OCI-M2 (cell line): ENCODE results near the gene ABCG2.

Experiments
- DNase-seq: peaks from one replicate; lab custom pipeline; 2025; ENCODE audit not compliant: unreplicated experiment; lab: John Stamatoyannopoulos, UW

The ABCG2 gene

DNA sequence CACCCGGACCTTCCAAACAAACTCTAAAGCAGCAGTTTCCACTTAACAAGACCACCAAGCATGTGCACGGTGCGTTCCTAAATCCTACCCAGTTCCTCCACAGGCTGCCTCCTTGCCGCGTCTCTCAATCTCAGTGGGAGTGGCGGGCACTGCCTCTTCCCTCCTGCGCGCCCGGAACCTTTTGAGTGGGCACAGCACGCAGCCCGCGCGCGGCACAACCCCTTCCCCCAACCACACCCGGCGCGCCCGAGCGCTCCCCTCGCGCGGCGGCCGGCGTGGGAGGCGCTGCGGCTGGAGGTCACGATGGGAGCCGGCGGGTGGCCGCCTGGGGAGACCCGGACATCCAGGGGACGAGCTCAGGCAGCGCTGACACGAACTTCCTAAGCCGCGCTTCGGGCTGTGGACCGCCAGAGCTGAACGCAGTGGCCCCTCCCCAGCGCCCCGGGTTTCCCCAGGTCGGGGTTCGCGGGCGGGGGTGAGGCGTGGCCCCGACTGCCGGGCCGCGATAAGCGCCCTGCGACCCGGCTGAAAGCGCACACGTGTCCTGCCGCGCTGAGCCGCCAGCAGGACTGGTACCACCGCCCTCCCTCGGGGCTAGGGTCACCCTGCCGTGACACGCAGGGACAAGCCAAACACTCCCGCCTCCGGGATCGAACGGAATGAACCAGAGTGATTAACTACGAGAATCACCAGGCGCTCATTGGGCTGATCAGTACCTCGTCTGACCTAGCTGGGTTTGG, at the start of gene ABCG2:
TSS of gene ABCG2 (minus strand) at position 151 of the 740 bp plus-strand sequence. CDS start 18,644 bp downstream, outside the sequence.
- DNase-seq = no peak

DNA sequence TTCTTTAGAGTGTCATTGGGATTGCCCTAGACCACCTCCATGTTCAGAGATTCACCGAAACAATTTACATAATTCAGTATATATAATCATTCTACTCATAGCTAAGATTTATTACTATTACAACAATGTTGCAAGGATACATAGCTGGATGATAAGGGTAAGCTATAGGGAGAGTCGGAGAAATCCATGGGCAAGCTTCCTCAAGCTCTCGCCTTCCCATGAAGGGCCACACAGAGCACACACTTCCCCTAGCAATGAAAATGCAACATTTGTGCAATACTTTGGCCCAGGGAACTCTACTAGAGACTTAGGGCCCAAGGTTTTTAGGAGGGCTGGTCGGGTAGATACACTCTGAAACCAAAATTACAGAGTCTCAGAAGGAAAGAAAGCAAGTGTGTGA, 49.7 kb upstream of the ABCG2 start:
- DNase-seq = no peak

DNA sequence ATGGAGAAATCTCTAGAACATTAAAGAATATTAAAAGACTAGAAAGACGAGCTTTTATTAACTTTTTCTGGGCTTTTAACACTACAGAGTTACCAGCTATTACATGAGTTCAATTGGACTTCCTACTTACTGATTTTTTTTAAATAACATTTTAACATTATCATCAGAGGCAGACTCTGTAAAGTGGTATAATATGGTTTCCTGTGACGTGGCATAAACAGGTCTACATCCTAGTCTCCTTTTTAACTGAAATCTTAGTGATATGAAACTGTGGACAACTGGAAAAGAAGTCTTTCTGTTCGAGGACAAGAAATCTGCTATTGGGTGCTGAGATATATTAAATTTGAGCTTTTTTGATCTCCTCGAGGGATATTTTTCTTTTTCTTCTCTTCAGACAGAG, 48.7 kb upstream of the ABCG2 start:
- no peak for DNase-seq

DNA sequence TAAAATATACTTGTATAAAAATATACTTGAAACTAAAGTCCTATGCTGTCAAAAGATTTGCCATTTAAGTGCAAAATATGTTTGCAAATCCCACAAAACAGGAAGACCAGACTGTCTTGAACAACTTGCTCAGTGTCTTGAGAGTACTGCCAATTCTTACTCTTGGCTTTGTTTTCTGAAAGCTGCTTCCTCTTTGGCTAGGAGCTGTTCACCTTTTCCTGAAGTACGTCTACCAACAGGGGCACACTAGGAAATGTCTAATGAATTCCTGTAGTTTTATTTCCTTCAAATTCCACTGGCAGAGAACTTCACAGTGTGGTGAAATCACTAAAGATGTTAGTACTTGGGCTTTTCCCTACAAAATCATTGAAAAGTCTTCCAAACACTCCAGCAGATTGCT, 46.4 kb upstream of the ABCG2 start:
- no peak for DNase-seq

DNA sequence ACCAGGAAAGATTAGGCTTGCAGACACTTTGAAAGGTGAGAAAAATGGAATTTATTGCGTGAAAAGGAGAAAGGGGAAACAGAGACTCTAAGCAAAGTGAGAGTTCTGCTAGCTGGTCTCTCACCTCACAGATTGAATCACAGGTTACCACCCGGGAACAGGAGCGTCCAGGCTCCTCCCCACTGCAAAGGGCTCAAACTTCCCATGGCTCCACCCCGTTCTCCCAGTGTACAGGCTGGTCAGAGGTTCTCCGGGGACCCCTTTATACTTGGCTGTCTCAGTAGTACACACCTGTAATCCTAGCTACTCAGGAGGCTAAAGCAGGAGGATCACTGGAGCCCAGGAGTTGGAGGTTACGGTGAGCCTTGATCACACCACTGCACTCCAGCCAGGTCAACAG, 44.0 kb upstream of the ABCG2 start:
- DNase-seq = no peak

DNA sequence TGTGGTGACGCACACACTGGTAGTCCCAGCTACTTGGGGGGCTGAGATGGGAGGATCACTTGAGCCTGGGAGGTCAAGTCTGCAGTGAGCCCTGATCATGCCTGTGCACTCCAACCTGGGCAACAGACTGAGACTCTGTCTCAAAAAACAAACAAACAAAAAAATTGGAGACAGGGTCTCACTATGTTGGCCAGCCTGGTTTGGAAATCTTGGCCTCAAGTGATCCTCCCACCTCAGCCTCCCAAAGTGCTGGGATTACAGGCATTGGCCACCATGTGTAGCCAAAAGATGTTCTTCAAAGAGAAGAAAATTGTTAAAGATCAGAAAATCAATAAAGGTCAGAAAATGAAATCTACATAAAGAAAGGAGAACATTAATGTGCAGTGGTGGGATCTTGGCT, 41.7 kb upstream of the ABCG2 start:
- no peak for DNase-seq

DNA sequence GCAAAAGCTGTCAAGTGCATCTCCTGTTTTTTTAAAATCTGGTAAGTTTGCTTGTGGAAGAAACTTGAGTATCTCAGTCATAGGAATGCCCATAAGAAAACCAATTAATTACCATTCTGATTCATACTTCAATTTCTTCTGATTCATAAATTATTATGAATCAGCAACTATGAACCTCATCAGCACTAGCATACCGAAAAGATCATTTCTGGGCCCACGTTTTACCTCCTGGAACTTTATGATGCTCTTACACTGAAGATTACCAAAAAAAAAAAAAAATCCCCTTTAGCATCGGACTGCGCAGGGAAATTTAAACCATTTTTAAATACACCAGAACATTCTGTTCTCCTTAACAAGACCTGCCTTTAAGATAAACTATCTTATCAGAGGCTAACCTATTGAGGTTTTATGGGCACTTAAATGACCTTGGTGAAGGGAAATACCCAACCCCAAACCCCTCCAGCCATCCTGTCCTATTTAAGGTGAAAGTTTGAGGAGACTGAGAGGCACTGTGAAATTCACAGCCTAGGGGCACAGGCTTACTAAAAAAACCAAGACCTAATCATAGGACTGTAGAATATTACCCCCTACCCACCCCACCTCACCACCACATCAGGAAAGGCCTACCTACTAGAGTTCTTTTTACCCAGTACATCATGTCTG, 38.2 kb upstream of the ABCG2 start:
- DNase-seq = no peak

DNA sequence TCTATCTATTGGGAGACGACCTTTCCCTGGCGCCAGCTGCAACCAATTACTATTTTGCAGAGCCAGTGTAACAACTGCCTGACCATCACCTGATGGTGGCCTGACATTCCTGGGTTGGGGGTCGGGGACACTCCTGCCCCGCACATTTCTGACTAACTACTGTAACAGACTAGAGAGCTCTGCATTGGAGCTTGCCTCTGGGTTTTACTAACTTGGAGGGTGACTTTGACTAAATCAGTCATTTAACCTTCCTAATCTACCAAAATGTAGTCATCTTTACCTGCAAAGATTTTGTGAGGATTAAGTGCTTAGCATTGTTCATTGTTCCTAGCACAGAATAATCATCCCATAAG, 37.5 kb upstream of the ABCG2 start:
- DNase-seq = no peak

DNA sequence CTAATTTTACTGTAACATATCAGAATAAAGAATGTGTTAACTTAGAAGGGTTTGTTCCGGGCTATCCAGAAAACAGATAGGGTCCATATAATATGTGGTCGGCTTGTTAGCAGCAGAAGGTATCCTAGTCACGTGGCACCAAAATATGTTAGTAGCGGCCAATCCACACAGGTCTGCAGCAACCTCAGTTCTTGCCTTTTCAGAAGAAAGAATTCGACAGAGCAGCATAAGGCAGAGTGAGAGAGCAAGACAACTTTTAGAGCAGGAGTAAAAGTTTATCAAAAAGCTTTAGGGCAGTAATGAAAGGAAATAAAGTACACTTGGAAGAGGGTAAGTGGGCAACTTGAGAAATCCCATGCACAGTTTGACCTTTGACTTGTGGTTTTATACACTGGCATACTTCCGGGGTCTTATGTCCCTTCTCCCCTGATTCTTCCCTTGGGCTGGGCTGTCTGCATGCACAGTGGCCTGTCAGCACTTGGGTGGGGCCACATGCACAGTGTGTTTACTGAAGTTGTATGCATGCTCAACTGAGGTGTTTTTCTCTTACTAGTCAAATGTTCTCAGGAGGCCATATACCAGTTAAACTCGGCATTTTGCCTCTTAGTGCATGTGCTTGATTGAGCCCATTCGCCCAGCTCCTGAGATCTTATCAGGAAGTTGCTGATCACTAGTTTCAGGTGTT, 37.0 kb upstream of the ABCG2 start:
- no peak for DNase-seq

DNA sequence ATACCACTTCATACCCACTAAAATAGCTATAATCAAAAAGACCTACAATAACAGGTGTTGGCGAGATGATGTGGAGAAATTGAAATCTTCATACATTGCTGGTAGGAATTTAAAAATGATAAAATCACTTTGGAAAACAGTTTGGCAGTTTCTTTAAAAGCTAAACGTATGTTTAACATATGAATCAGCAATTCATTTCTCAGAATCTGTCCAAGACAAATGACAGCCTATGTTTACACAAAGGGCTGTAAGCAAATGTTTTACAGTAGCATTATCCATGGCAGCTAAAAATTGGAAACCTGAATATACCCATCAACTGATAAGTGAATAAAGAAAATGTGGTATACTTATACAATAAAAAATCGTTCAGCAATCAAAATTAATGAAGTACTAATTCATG, 33.0 kb upstream of the ABCG2 start:
- no peak for DNase-seq

DNA sequence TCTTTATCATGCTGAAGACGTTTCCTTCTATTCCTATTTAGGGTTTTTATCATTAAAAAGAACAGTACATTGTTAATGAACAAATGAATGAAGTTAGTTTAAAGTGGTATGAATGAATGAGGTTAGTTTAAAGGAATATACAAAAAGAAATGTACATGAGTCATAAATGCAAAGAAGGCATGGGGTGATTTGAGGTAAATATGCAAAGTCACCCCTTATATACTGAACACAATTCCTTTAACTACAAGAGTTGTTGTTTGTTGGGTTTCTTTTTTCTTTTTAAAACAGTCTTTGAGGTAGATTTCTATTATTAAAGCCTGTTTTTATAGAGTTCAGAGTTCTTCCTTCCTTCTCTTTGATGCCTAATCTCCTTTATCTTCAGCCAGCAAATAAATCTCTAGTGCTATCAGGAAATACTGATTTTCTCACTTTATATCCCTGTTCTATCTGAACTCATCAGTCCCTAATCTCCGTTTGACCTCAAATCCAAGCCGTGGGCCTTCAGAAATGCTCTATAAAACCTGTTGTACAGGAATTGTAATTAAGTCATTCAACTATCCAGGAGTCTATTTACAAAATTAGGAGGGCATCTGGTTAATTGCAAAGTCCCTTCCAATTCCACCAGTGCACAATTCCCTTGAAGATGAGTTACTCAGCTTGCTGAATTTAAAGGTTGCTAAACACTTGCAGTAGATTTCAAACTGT, 31.6 kb upstream of the ABCG2 start:
- DNase-seq = no peak

DNA sequence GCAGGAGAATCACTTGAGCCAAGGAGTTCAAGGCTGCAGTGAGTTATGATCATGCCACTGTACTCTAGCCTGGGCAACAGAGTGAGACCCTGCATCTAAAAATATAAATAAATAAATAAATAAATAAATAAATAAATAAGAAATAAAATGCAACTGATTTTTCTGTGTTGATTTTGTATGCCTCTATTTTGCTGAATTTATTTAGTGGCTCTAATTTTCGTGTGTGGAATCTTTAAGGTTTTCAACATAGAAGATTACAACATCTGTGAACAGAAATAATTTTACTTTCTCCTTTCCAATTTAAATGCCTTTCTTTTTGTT, 30.9 kb upstream of the ABCG2 start:
- DNase-seq = no peak

DNA sequence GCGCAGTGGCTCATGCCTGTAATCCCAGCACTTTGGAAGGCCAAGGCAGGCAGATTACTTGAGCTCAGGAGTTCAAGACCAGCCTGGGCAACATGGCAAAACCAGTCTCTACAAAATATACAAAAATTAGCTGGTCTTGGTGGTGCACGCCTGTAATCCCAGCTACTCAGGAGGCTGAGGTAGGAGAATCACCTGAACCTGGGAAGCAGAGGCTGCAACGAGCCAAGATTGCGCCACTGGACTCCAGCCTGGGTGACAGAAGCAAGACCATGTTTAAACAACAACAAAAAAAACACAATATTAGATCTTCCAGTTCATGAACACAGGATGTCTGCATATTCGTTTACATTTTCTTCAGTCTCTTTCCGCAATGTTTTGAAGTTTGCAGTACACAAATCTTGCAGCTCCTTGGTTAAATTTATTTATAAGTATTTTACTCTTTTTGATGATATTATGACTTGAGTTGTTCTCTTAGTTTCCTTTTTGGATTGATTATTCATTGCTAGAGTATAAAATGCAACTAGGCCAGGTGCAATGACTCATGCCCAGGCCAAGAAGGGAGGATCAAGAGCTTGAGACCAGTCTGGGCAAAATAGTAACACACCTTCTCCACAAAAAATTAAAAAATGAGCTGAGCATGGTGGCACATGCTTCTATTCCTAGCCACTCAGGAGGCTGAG, 30.4 kb upstream of the ABCG2 start:
- no peak for DNase-seq

DNA sequence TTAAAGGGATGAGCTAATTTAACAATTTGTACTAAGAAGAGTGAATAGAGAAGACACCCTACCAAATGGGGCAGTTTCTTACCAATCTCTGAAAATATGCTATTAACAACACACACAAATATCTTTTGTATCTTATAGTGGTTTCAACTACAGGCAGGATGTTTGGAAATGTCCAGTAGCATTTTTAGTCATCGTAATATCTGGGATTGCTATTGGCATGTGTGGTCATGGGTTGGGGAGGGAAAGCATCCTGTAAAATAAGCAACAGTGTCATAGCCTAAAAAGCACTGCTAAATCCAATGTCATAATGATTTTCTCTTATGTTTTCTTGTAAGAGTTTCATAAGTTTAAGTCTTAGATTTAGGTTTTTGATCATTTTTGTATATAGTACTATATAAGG, 29.3 kb upstream of the ABCG2 start:
- no peak for DNase-seq

DNA sequence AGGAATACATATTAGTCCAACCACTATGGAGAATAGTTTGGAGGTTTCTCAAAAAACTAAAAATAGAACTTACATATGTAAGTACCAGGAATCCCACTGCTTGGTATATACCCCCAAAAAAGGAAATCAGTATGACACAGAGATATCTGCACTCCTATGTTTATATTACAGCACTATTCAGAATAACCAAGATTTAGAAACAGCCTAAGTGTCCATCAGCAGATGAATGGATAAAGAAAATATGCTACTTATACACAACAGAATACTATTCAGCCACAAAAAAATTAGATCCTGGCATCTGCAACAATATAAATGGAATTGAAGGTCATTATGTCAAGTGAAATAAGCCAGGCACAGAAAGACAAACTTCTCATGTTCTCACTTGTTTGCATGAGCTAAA, 27.5 kb upstream of the ABCG2 start:
- no peak for DNase-seq

DNA sequence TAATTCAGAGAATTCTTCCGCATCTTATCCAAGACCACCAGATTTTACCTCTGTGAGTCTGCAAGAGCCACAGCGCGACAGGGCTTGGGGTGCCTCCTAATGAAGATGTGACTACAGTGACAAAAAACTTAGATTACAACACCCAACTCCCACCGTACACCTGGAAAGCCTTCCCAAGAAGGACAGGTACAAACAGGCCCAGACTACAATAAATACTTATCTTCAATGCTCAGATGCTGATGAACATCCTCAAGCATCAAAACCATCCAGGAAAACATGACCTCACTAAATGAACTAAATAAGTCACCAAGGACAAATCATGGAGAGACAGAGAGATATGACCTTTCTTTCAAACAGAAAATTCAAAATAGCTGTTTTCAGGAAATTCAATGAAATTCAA, 20.8 kb upstream of the ABCG2 start:
- DNase-seq = no peak

DNA sequence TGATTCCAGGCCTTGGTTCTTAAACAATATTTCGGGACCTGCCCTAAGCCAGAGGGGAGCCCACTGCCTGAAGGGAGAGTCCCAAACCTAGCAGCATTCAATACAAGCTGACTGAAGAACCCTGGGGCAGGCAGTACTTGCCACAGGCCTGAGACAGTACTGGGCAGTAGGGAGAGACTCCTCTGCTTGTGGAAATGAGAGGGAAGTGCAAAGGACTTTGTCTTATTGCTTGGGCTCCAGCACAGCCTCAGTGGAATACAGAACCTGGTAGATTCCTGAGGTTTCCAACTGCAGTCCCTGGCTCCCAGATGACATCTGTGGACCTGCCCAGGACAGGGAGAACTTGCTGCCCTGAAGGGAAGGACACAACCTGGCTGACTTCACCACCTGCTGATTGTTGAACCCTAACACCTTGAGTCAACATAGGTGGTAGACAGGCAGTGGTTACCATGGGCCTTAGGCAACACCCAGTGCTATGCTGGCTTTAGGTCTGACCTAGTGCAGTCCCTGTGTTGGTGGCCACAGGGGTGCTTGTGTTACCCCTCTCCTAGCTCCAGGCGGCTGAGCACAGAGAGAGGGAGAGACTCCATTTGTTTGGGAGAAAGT, 20.3 kb upstream of the ABCG2 start:
- no peak for DNase-seq

DNA sequence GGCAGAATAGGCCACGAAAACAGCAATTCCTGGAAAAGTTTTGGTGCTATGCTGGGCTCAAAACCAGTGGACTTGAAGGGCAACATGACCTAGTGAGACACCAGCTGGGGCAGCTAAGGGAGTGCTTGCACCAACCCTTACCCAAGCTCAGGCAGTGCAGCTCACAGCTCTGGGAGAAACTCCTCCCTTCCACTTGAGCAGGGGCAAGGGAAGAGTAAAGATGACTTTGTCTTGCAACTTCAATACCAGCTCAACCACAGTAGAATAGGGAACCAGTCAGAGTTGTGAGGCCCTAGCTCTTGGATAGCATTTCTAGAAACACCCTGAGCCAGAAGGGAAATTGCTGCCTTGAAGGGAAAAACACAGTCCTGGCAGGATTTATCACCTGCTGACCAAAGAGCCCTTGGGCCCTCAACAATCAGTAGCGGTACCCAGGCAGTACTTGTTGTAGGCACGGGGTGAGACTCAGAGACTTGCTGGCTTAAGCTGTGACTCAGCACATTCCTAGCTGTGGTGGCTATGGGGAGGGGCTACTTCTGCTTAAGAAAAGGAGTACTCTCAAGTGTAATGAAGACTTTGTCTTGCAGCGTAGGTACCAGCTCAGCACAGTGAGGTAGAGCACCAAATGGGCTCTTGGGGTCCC, 19.7 kb upstream of the ABCG2 start:
- no peak for DNase-seq

DNA sequence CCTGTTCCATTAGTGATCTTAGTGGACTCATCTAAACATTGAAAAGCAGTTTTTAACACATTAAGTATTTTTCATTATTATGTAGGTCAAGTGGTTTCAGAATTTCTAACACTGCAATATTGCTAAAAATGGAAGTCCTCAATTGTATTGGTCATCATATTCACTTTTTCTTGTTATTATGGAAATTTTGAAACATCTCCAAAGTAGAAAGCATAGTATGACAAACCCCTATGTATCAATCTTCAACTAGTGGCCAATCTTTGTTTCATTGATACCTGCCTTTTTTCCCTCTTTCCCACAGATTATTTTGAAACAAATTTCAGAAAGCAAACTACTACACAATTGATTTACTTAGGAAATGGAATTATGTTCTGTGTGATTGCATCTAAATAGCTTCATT, 14.5 kb upstream of the ABCG2 start:
- DNase-seq = no peak

DNA sequence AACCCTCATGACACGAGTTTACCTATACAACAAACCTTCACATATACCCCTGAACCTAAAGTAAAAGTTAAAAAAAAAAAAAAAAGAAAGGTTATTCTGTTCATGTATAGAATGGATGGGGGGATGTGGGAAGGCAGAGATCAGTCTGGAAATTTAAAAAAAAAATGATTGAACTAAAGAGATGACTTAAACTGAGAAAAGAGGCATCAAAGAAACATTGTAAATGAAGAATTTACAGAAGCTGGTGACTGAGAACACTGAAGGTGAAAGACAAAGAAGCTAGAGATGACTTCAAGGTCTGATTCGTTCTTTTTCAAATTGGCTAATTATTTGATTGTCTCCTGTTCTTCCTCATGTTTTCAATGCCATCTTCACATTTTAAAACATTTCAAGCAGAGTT, 12.8 kb upstream of the ABCG2 start:
- DNase-seq = no peak

DNA sequence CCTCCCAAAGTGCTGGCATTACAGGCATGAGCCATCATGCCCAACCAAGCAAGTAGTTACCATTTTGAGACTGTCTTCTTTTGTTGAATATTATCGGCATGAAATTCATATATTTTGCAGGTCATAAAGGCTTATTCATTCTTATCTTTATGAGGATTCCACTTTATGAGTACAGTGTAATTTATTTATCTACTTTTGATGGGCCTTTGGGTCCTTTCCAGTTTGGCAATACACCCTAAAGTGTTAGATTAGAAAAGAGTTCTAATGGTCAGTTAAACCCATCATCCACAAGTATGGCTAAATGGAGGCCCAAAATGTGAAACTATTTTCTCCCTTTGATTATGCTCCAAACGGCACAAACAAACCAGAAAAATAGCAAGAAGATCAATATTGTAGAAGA, 10.9 kb upstream of the ABCG2 start:
- no peak for DNase-seq
